Activated CD4-positive, CD25-positive, alpha-beta regulatory T cell treated with anti-CD3 and anti-CD28 coated beads, Interleukin-2, amount 50 U/mL, for 24 hours (primary cell): Measurements from ENCODE around the gene CUX1.

Source experiments
- ATAC-seq, 2 donors: fragments of 150-1000 bp; cut with Tn5 transposase; one replicate each; pipeline ENCODE4 v1.10.0; 2021; ENCODE audit warnings: mild to moderate bottlenecking in 1 of 2, moderate library complexity in 1 of 2

Gene CUX1

GRCh38 chr7:102081244-102081627 lies 263.8 kb downstream of the CUX1 start:
- no peak for ATAC-seq

DNA sequence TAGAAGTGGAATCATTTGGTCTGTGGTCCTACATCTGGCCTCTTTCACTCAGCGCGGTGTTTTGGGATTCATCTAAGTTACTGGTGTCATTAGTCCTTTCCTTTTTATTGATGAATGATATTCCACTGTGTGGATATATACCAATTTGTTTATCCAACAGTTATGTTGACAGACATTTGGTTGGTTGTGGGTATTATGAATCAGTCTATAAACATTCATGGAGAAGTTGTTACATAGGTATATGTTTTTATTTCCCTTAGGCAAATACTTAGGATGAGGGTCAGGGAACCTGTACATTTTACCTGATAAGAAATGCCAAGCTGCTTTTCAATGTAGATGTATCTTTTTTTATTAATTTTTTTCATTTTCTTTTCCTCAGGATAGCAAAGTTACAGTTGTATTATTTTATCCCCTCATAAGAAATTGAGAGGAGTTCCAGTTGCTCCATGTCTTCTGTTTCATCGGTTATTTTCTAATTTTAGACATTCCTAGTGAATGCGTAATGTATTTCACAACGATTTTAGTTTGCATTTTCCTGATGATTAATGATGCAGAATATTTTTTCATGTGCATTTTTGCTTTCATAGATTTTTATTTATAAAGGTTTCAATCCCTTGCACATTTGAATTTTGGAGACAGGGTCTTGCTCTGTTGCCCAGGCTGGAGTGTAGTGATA lies 265.4 kb downstream of the CUX1 start:
- no peak for ATAC-seq

GRCh38 chr7:102085218-102085772 lies 267.9 kb downstream of the CUX1 start:
- ATAC-seq = no peak

DNA sequence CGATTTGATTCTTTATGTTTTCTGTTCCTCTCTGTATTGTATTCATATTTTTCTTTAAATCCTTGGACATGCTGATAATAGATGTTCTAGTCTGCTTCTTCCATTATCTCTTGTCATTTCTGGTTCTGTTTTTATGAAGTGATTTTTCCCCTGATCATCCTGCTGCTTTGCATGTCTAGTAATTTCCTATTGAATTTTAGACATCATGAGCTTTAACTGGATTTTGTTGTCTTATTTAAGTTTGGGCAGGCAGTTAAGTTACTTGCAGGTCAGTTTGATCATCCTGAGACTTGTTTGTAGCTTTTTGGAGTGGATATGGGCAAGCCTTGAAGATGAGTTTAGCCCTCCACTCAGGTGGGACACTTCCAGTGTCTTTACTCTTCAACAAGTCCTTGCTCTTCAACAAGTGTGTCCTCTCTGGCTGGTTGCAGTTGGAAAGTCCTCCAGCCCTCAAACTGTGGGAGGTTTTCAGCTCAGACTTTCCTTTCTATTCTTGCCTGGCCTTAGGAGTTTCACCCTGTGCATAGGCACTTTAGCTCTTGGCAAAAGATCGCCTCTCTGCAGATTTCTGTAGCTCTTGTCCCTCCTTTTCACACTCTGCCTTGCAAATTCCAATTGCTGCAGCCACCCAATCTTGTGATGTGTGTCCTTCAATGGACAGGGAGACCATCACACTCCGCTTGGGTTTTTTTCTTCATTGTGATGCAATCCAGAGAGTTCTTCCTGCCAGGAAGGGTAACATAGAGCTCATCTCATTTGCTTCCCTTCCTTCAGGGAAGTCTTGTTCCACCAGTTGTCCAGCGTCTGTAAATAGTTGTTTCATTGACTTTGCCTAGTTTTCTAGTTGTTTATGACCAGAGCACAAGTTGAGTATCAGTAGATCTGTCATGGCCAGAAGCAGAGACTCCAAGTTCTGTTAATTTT lies 272.0 kb downstream of the CUX1 start:
- ATAC-seq = no peak

DNA sequence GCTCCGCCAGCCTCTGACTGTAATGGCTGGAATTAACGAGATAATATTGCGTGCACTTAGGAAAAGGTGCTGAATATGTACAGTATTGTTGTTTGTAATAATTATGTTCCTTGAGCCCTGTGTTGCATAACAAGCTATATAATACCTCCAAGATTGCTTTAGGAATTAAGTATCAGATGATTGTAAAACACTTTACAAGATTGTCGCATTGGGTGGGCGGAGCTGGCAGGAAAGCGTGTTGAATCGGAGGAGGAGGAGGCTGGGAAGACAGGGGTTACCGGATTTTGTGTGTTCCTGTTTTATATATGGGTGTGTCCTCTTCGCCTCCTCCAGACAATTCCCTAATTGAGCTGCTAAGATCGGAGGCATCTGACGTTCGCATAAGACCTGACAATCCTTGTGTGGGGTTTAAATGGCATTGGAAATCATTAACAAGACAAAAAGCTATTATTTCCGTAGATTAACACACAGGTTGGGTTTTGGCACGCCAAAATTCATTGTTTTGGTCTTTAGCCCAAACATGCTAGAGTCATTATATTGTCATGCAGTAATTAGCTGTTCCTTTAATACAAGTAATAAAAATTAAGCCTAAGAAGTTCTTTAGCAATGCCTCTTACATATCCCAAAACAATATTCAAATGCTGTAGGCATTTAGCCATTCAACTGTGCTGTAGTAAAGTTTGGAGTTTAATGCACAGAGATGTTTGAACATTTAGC lies 276.3 kb downstream of the CUX1 start:
- ATAC-seq = no peak

DNA sequence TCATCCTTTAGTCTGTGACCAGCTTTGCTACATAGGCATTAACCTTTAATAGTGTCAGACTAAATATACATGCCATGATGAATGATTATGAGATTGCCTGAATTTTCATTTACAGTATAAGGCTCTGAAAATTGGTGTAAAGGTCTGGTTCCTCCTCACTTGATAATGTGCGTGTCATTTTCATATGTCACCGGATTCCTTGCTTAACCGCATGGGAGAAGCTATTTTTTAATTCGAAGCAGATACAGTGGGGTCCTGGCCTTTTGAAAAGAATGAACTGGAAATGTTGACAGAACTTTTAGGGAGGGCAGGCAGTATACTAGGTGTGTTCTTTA lies 276.9 kb downstream of the CUX1 start:
- ATAC-seq = no peak

DNA sequence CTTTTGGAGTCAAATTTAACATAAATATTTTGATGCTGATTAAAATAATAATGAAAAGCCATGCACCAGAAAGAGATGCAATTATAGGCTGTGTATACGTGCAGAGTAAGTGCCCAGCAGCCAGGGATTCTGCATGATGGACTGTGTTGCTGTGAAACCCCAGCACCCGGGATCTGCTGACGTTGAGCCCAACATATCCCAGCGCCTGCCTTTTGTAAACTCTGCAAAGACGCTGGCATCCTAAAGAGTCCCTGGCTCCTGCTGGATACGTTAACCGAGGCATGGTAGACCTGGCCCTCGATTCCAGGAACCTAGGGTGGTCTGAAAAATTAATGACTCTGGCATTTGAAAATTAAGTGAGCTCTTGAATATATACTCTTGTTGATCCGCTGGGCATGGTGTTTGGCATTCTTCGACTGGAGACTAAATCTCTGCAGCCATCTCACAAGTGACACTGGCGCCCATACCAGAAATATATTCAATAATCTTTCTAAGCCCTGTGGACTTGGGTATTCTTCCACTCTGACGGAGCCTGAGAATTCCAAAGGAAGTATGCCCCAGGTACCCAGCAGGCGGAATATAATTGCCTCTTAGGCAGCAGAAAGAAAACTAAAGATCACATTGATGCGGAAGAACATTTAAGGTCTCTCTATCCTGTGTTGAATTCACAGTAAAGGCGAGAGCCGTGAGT lies 278.0 kb downstream of the CUX1 start:
- ATAC-seq = no peak

DNA sequence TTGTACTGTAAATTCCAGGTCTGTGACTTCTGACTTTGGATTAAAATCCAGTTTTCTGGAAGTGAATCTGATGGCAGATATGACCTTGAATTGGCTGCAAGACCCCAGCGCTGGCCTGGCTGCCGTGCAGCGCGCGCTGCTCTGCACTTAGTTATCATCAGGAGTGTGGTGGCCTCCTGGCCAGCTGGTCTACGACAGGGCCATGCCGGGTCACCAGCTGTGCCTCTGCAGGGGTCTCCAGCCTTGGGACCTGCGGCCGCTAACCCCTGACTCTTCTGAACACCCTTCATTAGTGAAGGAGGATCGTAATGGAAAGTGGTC lies 278.5 kb downstream of the CUX1 start:
- ATAC-seq = no peak

DNA sequence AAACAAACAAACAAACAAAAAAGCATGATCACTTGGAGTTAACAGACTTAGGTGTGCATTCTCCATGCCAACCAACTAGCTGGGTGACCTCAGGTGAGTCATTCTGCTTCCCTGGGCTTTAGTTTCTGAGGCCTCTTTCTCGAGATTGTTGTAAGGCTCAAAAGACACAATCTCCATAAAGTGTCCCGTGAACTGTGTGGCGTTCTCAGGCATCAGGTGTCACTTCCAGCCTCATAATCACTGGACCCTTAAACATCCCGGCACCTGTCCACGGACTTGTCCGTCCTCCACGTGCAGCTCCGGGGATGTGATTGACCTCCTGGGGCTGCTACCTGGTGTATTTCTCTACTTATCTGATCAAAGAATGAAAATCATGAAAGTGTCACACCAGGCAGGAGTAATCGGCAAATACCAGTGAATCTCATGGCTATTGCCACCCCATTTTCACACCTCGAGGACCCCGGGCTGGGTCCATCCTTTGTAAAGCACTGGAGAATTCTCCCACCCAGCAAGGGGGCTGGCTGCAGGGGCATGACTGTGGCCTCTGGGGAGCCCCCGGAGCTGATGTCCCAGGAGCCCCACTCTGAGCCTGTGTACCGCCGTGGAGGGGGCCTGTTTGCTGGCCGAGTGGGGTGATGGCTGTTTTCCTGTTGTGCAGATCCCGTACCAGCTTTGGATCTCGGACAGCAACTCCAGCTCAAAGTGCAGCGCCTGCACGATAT lies 279.4 kb downstream of the CUX1 start:
- no peak for ATAC-seq

- no peak for ATAC-seq
Measured at GRCh38 chr7:102097601-102098161, 280.3 kb downstream of the CUX1 start.

GRCh38 chr7:102098986-102099385 lies 281.6 kb downstream of the CUX1 start:
- no peak for ATAC-seq

DNA sequence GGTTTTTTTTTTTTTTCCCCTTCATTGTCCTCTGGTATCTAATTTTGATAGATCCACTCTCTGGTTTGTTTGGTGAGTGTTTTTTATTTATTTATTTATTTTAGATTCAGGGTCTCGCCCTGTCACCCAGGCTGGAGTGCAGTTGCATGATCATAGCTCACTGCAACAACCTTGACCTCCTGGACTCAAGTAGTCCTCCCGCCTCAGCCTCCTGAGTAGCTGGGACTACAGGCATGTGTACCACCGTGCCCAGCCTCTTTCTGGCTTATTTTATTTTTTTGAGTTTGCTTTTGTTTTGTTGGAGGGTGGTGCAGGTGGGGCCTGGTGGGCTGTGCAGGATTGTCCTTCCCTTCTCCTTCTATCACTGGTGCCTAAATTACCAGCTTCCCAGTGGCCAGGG lies 282.0 kb downstream of the CUX1 start:
- ATAC-seq = no peak

- ATAC-seq = no peak
Measured at GRCh38 chr7:102101111-102101551, 283.7 kb downstream of the CUX1 start.

GRCh38 chr7:102101926-102102325 lies 284.5 kb downstream of the CUX1 start:
- no peak for ATAC-seq

GRCh38 chr7:102103027-102103372 lies 285.6 kb downstream of the CUX1 start:
- ATAC-seq = no peak

- ATAC-seq = no peak
Measured at GRCh38 chr7:102104245-102104644, 286.8 kb downstream of the CUX1 start.

- ATAC-seq = no peak
Measured at GRCh38 chr7:102106625-102107024, 289.2 kb downstream of the CUX1 start.

- no peak for ATAC-seq
Measured at GRCh38 chr7:102107474-102108104, 290.2 kb downstream of the CUX1 start.

GRCh38 chr7:102111061-102112041 lies 293.9 kb downstream of the CUX1 start:
- no peak for ATAC-seq

GRCh38 chr7:102115181-102115580 lies 297.8 kb downstream of the CUX1 start:
- ATAC-seq = no peak
